B cell (primary cell): Measurements from ENCODE around the gene PIP5KL1. TPM values are rescaled to one million over a fixed set of nuclear protein-coding genes. Genes with fewer than 3 reads are reported as not detected.

ENCODE experiments used
- ATAC-seq: fragments of 200-7000 bp; cut with Tn5 transposase; one replicate; pipeline ENCODE4 v1.10.0; 2021; ENCODE audit warnings: low read depth, mild to moderate bottlenecking, moderate number of reproducible peaks, moderate library complexity
- CTCF ChIA-PET: fragments of 350-600 bp; sonication (Branson Sonifier 250); formaldehyde crosslinking; loops from one replicate; lab custom pipeline; 2021; ENCODE audit warnings: antibody characterized with exemption, inconsistent platforms; lab: Charles Lee
- POLR2A ChIA-PET: fragments of 350-600 bp; sonication (Branson Sonifier 250); formaldehyde crosslinking; loops from one replicate; lab custom pipeline; 2021; ENCODE audit warnings: antibody characterized with exemption; lab: Charles Lee
- DNase-seq: peaks from one replicate; pipeline ENCODE4 v3.0.0; 2013
- H2AFZ ChIP-seq: 2 replicates; pipeline ENCODE4 v1.6.1; 2012; ENCODE audit warnings: mild to moderate bottlenecking, low read depth, low read length; ENCODE audit not compliant: insufficient read depth, poor library complexity, severe bottlenecking
- H3K27ac ChIP-seq, 2 donors: 1 replicate in 1 of 2; 2 replicates in 1 of 2; pipeline ENCODE4 v1.5.1; 2012 to 2013; ENCODE audit warnings: low read length in 2 of 2, mild to moderate bottlenecking in 2 of 2, moderate library complexity in 1 of 2
- H3K27me3 ChIP-seq, 4 experiments: fragments of 200-600 bp in 1 of 4; sonication (generic) in 1 of 4; replicated peaks in 1 of 4; 1 replicate in 2 of 4; 2 replicates in 2 of 4; pipeline versions ENCODE4 v1.6.1 to v1.7.0; 2013 to 2016; ENCODE audit warnings: low read length in 3 of 4, mild to moderate bottlenecking in 2 of 4, mixed read lengths in 1 of 4, moderate library complexity in 1 of 4; ENCODE audit not compliant: insufficient read depth in 4 of 4, control insufficient read depth in 3 of 4; ENCODE audit errors: control extremely low read depth in 1 of 4
- H3K36me3 ChIP-seq, 2 experiments: replicated peaks in 1 of 2; 1 replicate in 1 of 2; 2 replicates in 1 of 2; pipeline versions ENCODE4 v1.6.1 to v1.7.1; 2013; ENCODE audit warnings: low read length in 1 of 2; ENCODE audit not compliant: insufficient read depth in 2 of 2, control insufficient read depth in 1 of 2; ENCODE audit errors: control extremely low read depth in 1 of 2, extremely low read depth in 1 of 2
- H3K4me1 ChIP-seq, 2 donors: fragments of 200-600 bp in 1 of 2; sonication (generic) in 1 of 2; 1 replicate in 1 of 2; 2 replicates in 1 of 2; pipeline versions ENCODE4 v1.5.1 to v1.6.1; 2013 to 2017; ENCODE audit warnings: low read length in 2 of 2; ENCODE audit not compliant: control insufficient read depth in 2 of 2, insufficient read depth in 2 of 2
- H3K4me2 ChIP-seq: replicated peaks from 2 replicates; pipeline ENCODE3; 2012; ENCODE audit warnings: mild to moderate bottlenecking, low read depth, low read length; ENCODE audit not compliant: poor library complexity, severe bottlenecking
- H3K4me3 ChIP-seq, 5 experiments: fragments of 200-600 bp in 1 of 5; sonication (generic) in 1 of 5; 1 replicate in 3 of 5; 2 replicates in 2 of 5; pipeline versions ENCODE4 v1.5.1 to v1.7.0; 2011 to 2016; ENCODE audit warnings: low read length in 4 of 5, mild to moderate bottlenecking in 4 of 5, low read depth in 2 of 5, control low read depth in 1 of 5, moderate library complexity in 1 of 5; ENCODE audit not compliant: insufficient read depth in 1 of 5; ENCODE audit errors: control extremely low read depth in 1 of 5, extremely low read depth in 1 of 5
- H3K79me2 ChIP-seq: fragments of 200-600 bp; sonication (generic); one replicate; pipeline ENCODE4 v1.6.0; 2016; ENCODE audit warnings: low read length; ENCODE audit not compliant: control insufficient read depth, insufficient read depth
- H3K9ac ChIP-seq: fragments of 200-600 bp; sonication (generic); 2 replicates; pipeline ENCODE4 v1.6.1; 2017; ENCODE audit warnings: mild to moderate bottlenecking, low read length, moderate library complexity
- H3K9me3 ChIP-seq, 3 donors: one replicate each; pipeline versions ENCODE4 v1.6.1 to v1.7.1; 2013; ENCODE audit warnings: low read length in 2 of 3; ENCODE audit not compliant: control insufficient read depth in 2 of 3, insufficient read depth in 1 of 3; ENCODE audit errors: control extremely low read depth in 1 of 3
- H4K20me1 ChIP-seq: 2 replicates; pipeline ENCODE4 v1.6.0; 2012; ENCODE audit warnings: mild to moderate bottlenecking, low read length; ENCODE audit not compliant: insufficient read depth, control insufficient read depth, poor library complexity, severe bottlenecking
- H3K27ac Mint-ChIP-seq: one replicate; pipeline ENCODE4 v1.8.0; 2021; ENCODE audit warnings: mixed read lengths
- H3K27me3 Mint-ChIP-seq: one replicate; pipeline ENCODE4 v1.8.0; 2021; ENCODE audit warnings: mixed read lengths
- H3K4me1 Mint-ChIP-seq: one replicate; pipeline ENCODE4 v1.8.0; 2021; ENCODE audit warnings: mixed read lengths
- H3K4me3 Mint-ChIP-seq: one replicate; pipeline ENCODE4 v1.8.0; 2021; ENCODE audit warnings: mixed read lengths
- H3K9me3 Mint-ChIP-seq: one replicate; pipeline ENCODE4 v1.8.0; 2022; ENCODE audit warnings: mixed read lengths; ENCODE audit not compliant: insufficient read depth
- CTCF ChIP-seq: fragments of 200-600 bp; IDR thresholded peaks from one replicate; pipeline ENCODE4 v1.8.0; 2022; ENCODE audit warnings: antibody characterized with exemption, mild to moderate bottlenecking
- EZH2 ChIP-seq: IDR thresholded peaks from 2 replicates; pipeline ENCODE4 v1.6.1; 2012; ENCODE audit warnings: borderline replicate concordance, low read depth, mild to moderate bottlenecking, moderate library complexity, low read length; ENCODE audit not compliant: insufficient read depth, poor library complexity, severe bottlenecking
- WGBS: methylation state at CpG from one replicate; pipeline ENCODE4 v1.1.5; 2013; ENCODE audit warnings: missing lambda C conversion rate; ENCODE audit not compliant: insufficient coverage; 5-methylcytosine and 5-hydroxymethylcytosine counted together
- intact Hi-C: fragments of 100-400 bp; cut with micrococcal nuclease; formaldehyde crosslinking; loops from one replicate; pipeline ENCODE4 v1.10.0; 2022
- polyA plus RNA-seq: library from polyadenylated mRNA; depleted of rRNA; stranded (reverse); fragments of >200 nt; gene quantifications from 2 replicates; pipeline ENCODE4 v1.2.3, GENCODE V29; 2012
- total RNA-seq, 2 donors: library from RNA; stranded (reverse); fragments of 120-200 nt in 1 of 2; gene quantifications; 1 replicate in 1 of 2; 2 replicates in 1 of 2; pipeline versions ENCODE4 v1.2.3 to v1.2.4, GENCODE V29; 2013 to 2022

PIP5KL1 gene
- total and polyA plus RNA-seq, 2 donors (not counting 1 experiment from before 2014, with no cell fraction given) = 0.75 to 1.4 TPM

GRCh38 chr9:127878001-127878651 is 52.5 kb downstream of the PIP5KL1 start:
- H3K4me2 ChIP-seq = peak overlapping the region; percentile 79
- ChIA-PET CTCF (interaction anchor here (1.2 to 1.4 kb wide), 2 partner anchors 9 to 143 kb away, joined by 3 read pairs; partner anchors contain the start of gene TOR2A), POLR2A (no interaction called here)
- Mint-ChIP-seq H3K27me3 (no peaks in the 10 kb centered on the region), H3K27ac (peak overlapping the region; percentile 32), H3K4me1 (peaks cover 26% of the 10 kb centered on the region), H3K9me3 (no peaks in the 10 kb centered on the region), H3K4me3 (peak overlapping the region; percentile 69)
- no peaks in the 10 kb centered on the region for H3K9me3 ChIP-seq
- H2AFZ ChIP-seq = peak overlapping the region; percentile 64
- WGBS = 88% methylated on average over 15 of the region's 18 CpGs
- no peak overlapping the region for H3K9ac ChIP-seq
- TF ChIP-seq CTCF (no peak), EZH2 (no peak)
- intact Hi-C loops = no loop called here
- H3K27me3 ChIP-seq = peaks cover 0 to 12% (median 3%) of the 10 kb centered on the region in 4 experiments
- peaks cover 4% of the 10 kb centered on the region for H3K79me2 ChIP-seq
- DNase-seq (no peak), ATAC-seq (no peak)
- H3K27ac ChIP-seq = no peak overlapping the region
- no peaks in the 10 kb centered on the region for H4K20me1 ChIP-seq
- peaks cover 21 to 36% of the 10 kb centered on the region in 2 donors for H3K4me1 ChIP-seq
- no peaks in the 10 kb centered on the region for H3K36me3 ChIP-seq
- peak overlapping the region in 1 of 5 experiments; percentile 30 for H3K4me3 ChIP-seq

DNA sequence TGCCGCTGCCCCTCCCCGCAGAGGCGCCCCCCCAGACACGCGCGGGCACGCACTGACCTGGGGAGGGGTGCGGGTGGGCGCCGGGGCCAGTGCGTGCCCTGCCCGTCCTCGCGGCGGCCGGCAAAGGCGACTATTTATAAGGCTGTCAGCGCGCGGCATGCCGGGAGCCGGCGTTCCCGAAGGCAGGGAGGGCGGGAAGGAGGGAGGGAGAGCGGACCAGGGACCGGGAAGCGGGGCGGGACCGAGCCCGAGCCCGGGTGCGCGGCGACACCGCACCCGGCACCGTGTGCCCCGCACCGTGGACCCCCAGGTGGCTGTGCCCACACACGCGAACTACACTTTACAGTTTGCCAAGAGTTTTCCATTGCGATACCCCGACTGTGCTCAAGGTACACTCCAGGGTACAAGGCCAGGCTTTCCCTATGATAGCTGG is 53.0 kb downstream of the PIP5KL1 start, which contains the start of gene AK1:
TSS of gene AK1 (minus strand) at position 110 of the 433 bp plus-strand sequence. CDS start 3,058 bp downstream, outside the sequence.
- Mint-ChIP-seq H3K4me1 (peaks cover 26% of the 10 kb centered on the region), H3K27me3 (no peaks in the 10 kb centered on the region), H3K27ac (peak within 1 kb of the TSS; percentile 32), H3K9me3 (no peaks in the 10 kb centered on the region), H3K4me3 (peak within 1 kb of the TSS; percentile 75)
- Histone ChIP-seq H3K4me3 (peak within 1 kb of the TSS in 3 of 5 experiments; percentile 25 to 34 (median 30)), H3K79me2 (peaks cover 4% of the 10 kb centered on the region), H3K36me3 (no peaks in the 10 kb centered on the region), H3K4me1 (peaks cover 21 to 34% of the 10 kb centered on the region in 2 donors), H3K27ac (no peak within 1 kb of the TSS), H3K9me3 (no peaks in the 10 kb centered on the region), H4K20me1 (no peaks in the 10 kb centered on the region), H3K4me2 (peak within 1 kb of the TSS; percentile 79), H3K9ac (peak within 1 kb of the TSS; percentile 32), H2AFZ (peak within 1 kb of the TSS; percentile 64), H3K27me3 (peaks cover 0 to 12% (median 3%) of the 10 kb centered on the region in 4 experiments)
- intact Hi-C loops = no loop called here
- ChIA-PET CTCF (no interaction called here), POLR2A (no interaction called here)
- DNase-seq = no peak
- no peak for TF ChIP-seq EZH2
- 9% methylated on average over 43 of the region's 44 CpGs for WGBS
- ATAC-seq = peak; percentile 18
